GM18867 (cell line): ENCODE measurements around the gene MORN1.
"Not testable (repeated sequence)": the region's sequence is repeated elsewhere in the genome, so short reads cannot be mapped to it uniquely, and the experiment has no call there.

ENCODE experiments used
- ATAC-seq: cut with Tn5 transposase; IDR thresholded peaks from one replicate; pipeline ENCODE4 v1.9.1; 2021; ENCODE audit warnings: mild to moderate bottlenecking, moderate library complexity; ENCODE audit not compliant: unreplicated experiment

Gene MORN1

DNA sequence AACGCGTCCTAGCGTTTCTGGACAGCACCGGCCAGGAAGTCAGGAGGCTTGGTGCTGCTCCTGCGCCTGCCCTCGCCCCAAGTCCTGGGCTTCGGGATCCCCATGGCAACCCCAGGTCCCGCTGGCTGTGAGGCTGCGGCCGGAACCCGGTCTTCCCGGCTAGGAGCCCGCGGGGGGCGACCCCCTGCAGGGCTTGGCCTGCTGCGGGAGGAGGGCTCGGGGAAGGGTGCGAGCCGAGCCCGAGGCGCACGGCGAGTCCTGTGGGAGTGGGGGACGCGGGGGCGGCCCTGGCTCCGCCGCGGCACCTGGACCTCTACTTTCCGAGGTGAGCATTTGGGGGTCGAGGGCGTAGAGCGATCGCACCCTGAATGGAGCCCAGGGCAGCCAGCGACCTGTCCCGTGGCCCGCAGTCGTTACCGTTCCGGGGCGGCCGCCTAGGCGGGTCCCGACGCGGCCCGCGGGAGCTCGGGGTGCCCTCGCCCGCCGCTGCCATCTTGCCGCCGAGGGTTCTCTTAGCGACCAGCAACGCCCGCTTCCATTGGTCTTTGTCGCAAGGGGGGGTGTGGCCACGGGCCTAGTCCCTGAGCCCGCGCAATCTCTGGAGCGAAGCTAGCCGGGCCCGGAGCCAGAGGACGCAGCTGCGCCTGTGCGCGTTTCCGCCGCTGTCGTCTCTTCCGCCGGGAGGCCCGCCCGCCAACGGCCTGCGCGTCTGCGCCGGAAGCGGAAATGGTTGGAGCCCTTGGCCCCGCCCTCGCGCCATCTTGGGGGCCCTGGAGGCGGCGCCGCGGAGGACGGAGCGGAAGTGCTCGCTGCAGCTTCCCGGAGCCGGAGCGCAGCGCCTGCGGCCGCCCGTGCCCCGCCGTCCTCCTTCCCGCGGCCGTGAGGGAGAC is at the start of gene MORN1, which contains the start of gene RER1:
TSS of gene MORN1 (minus strand) at position 514 of the 890 bp plus-strand sequence. CDS start at position 493, 21 bp downstream.
TSS of gene RER1 (plus strand) at position 801 of the 890 bp plus-strand sequence. CDS start 3,950 bp downstream, outside the sequence.
- peak; percentile 86 for ATAC-seq

DNA sequence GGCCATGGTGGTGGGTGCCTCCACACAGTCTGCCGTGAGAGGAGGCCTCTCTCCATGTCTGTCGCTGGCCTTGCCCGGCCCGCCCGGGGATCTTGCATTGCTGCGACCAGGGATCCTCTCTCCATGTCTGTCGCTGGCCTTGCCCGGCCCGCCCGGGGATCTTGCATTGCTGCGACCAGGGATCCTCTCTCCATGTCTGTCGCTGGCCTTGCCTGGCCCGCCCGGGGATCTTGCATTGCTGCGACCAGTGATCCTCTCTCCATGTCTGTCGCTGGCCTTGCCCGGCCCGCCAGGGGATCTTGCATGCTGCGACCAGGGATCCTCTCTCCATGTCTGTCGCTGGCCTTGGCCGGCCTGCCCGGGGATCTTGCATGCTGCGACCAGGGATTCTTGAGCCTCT is 49.0 kb upstream of the MORN1 start:
- ATAC-seq: not testable (repeated sequence)

DNA sequence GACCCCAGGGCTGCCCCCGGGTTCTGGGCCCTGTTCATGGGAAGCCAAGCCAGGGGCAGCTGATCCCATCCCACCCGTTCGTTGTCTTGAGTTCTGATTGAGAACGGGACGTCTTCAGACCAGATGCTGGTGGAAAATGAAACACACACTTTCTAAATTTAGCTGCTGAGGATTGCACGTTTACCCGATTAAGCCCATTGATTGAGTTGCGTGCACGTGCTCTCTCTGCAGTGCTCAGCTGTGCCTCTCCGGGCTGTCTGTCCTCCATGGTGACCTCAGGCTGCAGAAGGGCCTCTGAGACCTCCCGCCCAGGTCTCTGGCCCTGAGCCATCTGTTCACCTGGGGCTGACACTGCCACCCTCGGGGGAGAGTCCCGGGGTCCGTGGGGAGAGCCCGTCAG is 48.0 kb upstream of the MORN1 start:
- ATAC-seq: no peak

DNA sequence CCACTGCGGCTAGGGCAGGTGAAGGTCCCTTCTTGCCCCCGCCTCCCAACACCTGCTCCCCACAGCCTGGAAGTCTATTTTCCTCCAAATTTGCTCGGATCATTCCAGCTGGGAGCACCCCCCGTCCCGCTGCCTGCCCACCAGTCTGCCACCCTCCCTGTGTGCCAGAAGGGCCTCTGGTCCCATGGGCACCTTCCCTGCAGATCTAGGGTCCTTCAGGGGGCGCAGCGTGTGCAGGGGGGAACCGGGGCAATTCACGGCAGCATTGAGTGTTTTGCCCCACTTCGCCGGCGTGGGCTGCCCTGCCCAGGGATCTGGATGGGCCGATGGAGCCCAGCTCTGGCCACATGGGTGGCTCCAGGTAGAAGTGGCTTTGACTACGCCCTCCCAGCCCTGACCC is 47.3 kb upstream of the MORN1 start:
- ATAC-seq: no peak

DNA sequence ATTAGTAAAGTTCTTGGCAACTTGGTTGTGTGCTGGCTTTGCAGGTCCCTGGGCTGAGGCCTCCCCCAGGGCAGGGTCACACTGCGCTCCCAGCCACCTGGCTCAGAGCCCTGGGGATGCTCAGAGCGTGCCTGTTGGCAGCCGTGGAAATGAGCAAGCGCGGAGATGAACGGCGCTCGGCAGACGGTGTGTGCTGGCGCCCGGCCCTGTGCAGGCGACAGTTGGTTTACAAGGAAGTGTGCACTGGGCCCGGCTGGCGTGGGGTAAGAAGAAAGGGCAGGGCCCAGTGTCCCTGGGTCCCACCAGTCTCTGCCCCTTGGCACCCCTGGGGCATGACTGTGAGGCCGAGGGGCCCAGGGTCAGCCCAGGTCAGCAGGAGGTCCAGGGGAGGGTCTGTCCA is 46.7 kb upstream of the MORN1 start:
- ATAC-seq: no peak

DNA sequence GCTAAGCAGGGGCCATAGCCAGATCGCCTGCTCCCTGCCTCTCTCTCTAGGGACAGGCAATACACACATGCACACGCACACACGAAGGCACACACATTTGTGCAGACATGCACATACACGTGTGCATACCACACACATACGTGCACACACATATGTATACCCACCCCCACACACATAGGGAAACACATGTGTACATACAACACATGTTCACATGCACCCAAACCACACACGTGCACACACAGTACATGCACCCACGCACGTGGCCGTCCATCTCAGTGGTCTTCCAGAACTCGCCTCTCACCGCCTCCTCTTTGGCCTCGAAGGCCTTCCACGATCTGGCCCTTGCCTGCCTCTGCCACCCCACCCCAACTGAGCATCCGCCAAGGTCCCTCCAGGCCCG is 46.3 kb upstream of the MORN1 start:
- ATAC-seq: no peak

DNA sequence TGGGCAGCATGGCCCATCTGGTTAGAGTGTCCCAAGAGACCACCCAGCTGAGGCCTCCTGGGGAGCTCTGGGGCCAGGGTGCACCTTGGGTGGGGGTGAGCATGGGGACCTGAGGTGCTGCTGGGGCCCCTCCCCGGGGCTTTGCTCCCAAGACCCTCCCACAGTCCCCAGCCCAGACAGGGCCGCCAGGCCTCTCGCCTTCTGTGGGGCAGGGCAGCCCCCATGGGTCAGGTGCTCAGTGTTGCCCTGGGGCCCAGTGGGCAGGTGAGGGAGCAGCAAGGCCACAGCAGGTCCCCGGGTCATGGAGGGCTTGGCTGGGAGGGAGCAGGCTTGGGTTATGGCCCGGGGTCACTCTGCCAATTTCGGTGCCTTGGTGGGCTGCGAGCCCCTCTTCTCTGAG is 45.5 kb upstream of the MORN1 start:
- ATAC-seq: no peak

DNA sequence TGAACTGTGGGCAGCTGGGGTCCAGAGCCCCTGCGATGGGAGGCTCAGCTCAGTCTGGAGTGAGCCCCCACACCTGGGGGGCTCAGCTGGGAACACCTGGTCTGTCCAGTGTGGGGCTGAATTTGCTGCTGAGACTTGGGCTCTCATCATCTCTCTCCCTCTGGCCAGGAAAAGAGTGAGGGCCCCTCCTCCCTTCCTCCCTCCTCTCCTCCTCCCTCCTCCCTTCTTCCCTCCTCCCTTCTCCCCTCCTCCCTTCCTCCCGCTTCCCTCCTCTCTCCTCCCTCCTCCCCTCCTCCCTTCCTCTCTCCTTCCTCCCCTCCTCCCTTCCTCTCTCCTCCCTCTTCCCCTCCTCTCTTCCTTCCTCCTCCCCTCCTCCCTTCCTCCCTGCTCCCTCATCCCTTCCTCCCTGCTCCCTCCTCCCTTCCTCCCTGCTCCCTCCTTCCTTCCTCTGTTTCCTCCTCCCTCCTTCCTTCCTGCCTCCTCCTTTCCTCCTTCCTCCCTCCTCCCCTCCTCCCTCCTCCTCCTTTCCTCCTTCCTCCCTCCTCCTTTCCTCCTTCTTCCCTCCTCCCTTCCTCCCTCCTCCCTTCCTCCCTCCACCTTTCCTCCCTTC is 44.5 kb upstream of the MORN1 start:
- no peak for ATAC-seq

DNA sequence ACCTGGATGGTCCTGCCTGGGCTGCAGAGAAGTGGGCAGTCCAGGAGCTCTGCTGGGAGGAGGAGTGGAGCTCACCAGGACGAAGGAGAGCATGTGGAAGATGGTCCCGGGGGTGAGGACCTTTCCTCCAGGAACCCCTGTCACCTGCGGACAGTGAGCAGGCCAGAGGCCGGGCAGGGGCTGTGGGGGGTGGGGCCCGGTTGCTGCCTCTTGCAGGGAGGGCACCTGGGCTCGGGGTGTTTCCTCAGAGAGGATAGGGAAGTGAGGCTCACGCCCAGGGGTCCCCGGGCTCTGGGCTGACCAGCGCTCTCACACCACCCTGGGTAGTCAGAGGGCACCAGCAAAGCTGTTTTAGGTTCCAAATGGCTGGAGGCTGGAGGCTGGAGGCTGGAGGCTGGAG is 43.7 kb upstream of the MORN1 start:
- no peak for ATAC-seq

DNA sequence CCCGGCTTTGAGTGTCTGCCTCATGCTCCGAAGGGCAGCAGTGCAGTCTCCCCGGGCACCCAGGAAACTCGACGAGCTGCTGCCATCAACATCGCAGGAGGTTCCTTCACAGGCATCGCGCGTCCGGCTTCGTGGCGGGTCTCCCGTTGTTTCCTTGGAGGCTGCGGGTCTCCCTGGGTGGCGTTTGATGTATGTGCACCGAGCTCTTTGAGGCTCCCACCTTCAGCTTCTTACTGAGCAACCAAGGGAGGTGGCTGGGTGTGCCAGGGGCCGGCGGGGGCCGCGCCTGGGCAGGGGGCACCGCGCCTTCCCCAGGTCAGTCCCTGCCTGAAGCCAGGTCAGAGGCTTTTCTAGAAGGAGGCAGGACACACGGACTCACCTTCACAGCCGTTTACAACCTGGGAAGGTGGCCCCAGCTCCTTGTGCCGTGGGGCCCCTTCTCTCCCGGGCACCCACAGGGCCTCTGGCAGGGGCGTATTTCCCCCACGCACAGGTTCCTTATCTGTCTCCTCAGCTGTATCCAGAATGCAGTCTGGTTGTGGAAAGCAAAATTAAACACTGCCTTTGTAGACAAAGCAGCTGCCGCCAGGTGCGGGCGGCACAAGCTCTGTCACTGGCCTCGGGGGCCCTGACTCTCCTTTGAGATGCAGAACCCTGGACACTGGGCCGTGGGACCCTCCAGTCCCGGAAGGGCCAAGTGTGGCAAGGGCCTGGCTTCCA is 42.7 kb upstream of the MORN1 start:
- no peak for ATAC-seq

DNA sequence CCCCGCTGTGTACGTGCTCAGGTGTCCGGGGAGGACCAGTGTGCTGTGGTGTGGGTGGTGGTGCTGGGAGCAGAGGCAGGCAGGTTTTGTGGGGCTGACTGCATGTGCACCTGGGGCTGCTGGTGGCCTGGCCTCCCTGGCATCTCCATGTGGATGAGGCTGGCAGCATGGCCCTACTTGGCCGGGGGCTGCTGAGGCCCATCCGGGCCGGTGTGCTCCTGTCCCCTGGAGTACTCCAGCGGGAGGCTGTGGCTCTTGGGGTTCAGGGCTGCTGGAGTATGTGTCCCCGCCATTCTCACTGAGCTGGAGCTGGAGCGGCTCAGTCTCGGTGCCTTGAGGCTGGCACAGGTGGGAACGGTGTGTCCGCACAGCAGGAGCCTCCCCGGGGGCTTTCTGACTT is 41.8 kb upstream of the MORN1 start:
- ATAC-seq: no peak

DNA sequence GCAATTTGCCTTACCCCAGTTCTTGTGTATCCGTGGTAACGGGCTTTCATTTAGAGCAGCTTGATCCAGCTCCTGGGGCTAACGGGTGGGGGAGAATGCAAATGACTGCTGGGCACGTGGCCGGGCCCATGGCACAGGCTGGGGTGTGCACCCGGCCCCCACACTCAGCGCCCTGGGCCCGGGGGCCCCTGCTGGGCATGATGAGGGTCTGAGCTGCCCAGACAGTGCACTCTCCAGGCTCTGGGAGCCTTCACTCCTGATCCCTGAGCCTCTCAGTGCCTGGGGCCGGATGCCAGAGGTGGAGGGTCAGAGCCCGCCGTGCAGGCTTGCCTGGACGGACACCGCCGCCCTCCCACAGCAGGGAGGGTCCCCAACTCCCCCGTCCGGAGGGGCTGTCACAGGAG is 41.1 kb upstream of the MORN1 start:
- ATAC-seq: no peak

DNA sequence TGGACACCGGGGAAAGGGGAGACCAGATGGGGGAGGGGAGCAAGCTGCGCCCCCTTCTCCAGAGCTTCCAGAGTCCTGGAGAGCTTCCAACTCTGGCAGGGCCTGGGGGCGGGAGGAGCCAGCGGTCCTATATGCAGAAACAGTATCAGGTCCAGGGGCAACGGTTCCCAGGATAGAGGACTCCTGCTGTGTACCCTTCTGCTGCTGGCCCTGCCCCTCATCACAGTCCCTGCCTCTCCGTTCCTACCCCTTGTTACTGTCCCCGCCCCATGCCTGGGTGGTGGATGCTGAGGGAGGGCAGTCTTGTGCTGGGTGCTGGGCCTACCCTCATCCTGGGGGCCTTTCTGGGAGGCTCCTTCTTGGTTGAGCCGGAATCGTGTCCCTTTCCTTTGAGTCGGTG is 40.2 kb upstream of the MORN1 start:
- ATAC-seq: no peak

DNA sequence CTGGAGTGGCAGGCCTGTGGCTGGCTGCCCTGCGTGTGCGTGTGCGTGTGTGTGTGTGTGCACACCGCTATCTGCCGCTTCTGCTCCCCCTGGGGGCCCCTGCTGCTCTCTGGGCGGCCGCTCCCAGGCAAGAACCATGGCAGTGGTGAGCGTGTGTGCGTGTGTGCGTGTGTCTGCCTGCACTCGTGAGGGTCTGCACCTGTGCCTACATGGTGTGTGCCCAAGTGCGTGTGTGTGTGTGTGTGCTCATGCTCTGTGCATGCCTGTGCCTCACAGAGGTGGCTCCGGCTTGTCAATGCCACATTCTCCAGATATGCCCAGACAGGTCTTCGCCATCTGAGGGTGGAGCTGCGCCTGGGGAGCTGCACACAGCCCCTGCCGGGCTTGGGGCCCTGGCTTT is 39.7 kb upstream of the MORN1 start:
- ATAC-seq: no peak

DNA sequence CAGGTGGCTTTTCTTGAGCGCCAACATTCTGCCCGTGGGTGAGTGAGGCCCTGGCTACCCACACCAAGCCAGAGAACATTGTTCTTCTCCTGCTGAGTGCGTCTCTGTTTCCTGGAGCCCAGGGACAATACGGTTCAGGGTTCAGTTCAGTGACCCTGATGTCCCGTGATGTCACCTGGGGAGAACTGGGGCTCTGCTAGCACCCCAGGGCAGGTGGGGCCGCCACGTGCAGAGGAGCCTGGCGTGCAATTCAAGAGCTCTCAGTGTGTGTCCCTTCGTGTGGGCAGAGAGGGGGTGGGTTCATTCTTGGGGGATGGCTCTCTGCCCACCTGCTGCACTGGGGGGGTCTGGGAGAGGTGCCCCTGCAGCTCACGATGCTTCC is 39.2 kb upstream of the MORN1 start:
- ATAC-seq: no peak

DNA sequence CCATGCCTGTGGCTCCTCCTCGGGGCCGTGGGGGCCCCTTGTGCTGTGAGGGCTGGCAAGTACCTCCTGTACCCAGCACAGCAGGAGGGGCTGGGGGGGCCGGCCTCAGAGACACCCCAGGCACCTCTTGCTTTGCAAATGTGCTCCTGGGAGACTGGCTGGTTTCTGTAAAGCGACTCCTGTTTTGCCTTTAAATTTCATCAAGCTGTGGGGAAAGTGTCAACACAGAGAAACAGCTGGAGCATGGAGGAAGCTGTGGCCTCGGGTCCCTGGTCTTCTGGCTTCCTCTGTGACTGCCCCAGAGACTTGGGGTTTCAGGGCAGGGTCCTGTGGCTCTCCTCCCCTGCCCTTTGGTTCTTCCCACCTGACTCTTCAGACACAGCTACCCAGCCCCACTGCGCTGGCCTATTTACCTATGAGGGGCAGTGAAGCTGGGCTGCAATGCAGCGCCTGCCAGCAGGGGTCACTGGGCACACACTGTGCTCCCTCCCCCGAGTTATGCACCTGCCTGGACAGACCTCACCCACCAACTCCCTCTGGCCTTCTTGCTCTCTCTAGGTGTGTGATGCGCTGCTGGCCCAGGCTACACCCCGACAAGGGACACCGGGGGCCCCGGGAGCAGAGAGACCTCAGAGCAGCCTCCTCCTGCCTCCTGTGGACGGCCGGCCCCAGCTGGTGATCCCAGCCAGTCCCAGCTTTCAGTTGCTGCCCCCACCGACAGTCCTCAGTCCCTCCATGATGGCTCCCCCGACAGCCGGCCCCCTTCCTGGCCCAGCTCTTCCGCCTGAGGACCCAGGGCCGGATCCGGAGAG is 38.6 kb upstream of the MORN1 start:
- ATAC-seq: no peak

DNA sequence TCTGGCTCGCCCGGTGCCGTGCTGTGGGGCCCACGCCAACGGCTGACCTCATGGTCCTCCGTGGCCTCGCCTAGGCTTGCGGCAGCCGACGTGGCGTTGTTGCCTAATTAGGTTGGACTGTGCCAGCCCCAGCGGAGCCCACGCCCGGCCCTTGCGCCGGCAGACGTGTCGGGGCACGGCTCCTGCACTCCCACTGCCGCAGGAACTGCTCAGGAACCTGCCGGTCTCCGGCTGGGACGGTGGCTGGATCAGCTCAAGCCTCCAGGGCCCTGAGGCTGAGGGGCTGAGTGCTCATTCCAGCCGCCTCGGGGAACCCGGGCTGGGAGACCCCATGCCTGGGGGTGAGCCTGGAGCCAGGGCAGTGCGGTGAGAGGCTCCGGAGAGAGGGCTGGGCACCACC is 37.1 kb upstream of the MORN1 start:
- ATAC-seq: no peak

DNA sequence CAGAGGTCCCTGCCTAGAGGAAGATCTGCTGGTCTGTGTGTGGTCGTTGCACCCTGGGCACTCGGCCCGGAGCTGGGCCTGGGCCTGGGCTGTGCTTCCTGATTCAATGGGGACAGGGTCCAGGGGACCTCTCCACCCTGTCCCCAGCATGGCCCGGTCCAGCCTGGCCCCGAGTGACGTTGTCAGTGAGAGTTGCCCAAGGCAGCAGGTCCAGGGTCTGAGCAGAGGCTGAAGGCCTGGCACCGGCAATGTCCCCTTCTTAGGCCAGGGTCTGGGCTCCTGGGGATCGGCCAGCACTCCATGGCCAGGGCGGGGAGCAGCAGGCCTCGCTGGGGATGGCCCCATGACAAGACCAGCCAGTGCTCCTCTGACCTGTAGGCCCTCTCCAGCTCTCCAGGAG is 36.6 kb upstream of the MORN1 start:
- ATAC-seq: no peak

DNA sequence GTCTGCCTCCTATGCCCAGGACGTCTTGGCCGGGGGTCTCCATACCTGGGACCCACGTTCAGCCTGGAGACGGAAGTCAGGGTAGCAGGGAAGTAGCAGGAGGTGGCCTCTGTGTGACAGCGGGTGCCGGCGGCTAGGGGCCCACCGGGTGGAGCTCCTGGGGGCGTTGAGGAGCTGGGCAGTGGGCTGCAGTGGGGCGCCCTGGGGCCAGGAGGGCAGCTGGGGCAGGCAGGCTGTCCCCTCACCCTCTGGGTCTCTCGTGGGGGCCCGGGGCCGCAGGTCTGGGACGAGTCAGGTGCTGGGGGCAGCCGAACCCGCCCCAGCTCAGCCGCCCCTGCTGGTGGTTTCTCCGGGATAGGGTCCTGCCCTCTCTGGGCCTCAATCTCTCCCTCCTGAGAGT is 35.7 kb upstream of the MORN1 start:
- no peak for ATAC-seq

DNA sequence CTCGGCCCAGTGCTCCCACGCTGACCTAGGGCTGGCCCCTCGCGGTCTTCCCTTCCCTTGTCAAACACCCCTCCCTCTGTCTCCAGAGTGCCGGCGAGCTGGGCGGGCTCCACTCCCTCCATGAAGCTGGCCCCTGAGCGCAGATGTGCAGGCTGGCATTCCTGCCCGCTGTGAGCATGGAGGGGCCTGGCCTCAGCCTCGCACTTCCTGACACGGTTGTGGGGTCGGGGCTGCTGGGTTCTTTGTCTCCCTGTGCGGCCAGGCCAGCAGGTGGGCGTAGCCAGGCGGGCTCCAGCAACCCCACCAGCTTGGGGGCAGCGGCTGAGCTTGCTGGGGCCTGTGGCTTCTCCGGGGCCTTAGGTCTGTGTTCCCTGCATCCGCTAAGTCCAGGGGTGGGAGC is 35.2 kb upstream of the MORN1 start:
- ATAC-seq: no peak

DNA sequence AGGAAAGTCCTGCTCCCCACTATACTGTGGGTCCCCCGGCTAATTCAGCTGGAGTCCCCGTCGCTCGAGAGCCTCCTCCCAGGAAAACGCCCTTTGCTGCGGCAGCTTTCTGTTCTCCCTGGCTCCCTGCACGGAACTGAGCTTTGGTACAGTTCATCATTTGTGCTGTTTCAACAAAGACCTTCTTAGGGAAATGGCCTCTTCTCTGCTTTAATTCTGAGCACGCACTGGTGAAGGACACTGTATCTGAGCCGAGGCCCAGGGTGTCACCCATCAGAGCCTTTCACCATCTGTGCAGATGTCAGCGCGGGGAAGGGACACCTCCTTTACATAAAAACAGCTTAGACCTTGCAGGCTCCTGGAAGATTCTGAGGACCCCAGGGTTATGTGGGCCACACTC is 34.5 kb upstream of the MORN1 start:
- ATAC-seq: no peak
